ENCODE measurements around the gene EDA. TPM values are rescaled to one million over a fixed set of nuclear protein-coding genes. Genes with fewer than 3 reads are reported as not detected.

EDA gene
- total and polyA plus RNA-seq, 2 of the 13 experiments (the other 11 are each of a cell fraction or from before 2014, with no cell fraction given) = 8.8 to 11.2 TPM

DNA sequence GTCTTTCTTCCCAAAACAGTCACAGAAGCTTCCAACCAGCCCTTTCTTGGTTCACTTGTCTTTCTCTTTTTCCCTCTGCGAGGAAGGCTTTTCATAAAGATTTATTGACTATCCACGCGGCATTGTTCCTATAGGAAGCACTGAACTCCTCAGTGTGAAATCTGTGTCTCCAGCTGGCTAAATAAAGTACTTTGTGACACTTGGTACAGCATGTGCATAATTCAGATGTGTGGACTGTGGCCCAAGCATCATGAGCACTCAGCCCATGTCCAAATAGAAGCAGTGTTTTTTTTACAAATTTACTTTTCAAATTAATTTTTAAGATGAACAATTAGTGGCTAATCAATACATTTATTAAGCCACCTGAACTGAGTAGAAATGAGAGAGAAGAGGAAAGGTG lies 146.4 kb downstream of the EDA start:
- ATAC-seq (no peak), FAIRE-seq (no peak), DNase-seq (ENCODE audit: low spot score) (no peak)
- Histone ChIP-seq H3K27ac (ENCODE audit: extremely low read length, insufficient read depth, low read length) (no peak overlapping the region), H3K36me3 (replicated peaks in 1 of 2; ENCODE audit: control insufficient read depth in 1 of 2, insufficient read depth in 2 of 2, low read length in 2 of 2) (no peaks in the 10 kb centered on the region), H3K4me2 (ENCODE audit: low read depth, low read length) (no peak overlapping the region), H3K9me3 (ENCODE audit: low read length) (no peaks in the 10 kb centered on the region), H3K4me3 (replicated peaks in 1 of 3; ENCODE audit: insufficient read depth in 1 of 3, low read depth in 2 of 3, low read length in 3 of 3) (no peak overlapping the region), H3K4me1 (ENCODE audit: insufficient read depth, low read length) (no peaks in the 10 kb centered on the region), H3K79me2 (ENCODE audit: insufficient read depth, low read length) (no peaks in the 10 kb centered on the region), H4K20me1 (ENCODE audit: insufficient read depth, low read length) (no peaks in the 10 kb centered on the region), H3K9ac (ENCODE audit: insufficient read depth, low read depth, low read length) (no peak overlapping the region), H3K27me3 (ENCODE audit: control insufficient read depth in 1 of 2, insufficient read depth in 2 of 2, low read length in 2 of 2) (no peaks in the 10 kb centered on the region), H2AFZ (ENCODE audit: low read length) (no peak overlapping the region)
- intact Hi-C loops (cut with micrococcal nuclease; ENCODE audit: unreplicated experiment) = no loop called here
- WGBS (ENCODE audit: low lambda C conversion rate) = 100% methylated on average over 3 of the region's 3 CpGs
- no TSS peak for BruUV-seq (replicated peaks)
- POLR2A ChIA-PET = no interaction called here
- in situ Hi-C loops (cut with HindIII; ENCODE audit: extremely low pct_ligation_motif_present, low pct_unique_long_range_greater_than_20kb) = no loop called here
- CTCF ChIA-PET (ENCODE audit: low intra/inter-chr PET ratio, low total read pairs) = no interaction called here
- TF ChIP-seq TBX2 (CRISPR knock-in tag; IDR thresholded peaks at IDR 0.05; ENCODE audit: borderline replicate concordance) = no peak
- no peak for TF ChIP-seq FOXK2 (IDR thresholded peaks at IDR 0.05)
- no peak for TF ChIP-seq PPARG (CRISPR knock-in tag; conservative IDR thresholded peaks at IDR 0.05)
- no peak for TF ChIP-seq ZXDC (CRISPR knock-in tag; IDR thresholded peaks at IDR 0.05)
- TF ChIP-seq, protein P1, sequence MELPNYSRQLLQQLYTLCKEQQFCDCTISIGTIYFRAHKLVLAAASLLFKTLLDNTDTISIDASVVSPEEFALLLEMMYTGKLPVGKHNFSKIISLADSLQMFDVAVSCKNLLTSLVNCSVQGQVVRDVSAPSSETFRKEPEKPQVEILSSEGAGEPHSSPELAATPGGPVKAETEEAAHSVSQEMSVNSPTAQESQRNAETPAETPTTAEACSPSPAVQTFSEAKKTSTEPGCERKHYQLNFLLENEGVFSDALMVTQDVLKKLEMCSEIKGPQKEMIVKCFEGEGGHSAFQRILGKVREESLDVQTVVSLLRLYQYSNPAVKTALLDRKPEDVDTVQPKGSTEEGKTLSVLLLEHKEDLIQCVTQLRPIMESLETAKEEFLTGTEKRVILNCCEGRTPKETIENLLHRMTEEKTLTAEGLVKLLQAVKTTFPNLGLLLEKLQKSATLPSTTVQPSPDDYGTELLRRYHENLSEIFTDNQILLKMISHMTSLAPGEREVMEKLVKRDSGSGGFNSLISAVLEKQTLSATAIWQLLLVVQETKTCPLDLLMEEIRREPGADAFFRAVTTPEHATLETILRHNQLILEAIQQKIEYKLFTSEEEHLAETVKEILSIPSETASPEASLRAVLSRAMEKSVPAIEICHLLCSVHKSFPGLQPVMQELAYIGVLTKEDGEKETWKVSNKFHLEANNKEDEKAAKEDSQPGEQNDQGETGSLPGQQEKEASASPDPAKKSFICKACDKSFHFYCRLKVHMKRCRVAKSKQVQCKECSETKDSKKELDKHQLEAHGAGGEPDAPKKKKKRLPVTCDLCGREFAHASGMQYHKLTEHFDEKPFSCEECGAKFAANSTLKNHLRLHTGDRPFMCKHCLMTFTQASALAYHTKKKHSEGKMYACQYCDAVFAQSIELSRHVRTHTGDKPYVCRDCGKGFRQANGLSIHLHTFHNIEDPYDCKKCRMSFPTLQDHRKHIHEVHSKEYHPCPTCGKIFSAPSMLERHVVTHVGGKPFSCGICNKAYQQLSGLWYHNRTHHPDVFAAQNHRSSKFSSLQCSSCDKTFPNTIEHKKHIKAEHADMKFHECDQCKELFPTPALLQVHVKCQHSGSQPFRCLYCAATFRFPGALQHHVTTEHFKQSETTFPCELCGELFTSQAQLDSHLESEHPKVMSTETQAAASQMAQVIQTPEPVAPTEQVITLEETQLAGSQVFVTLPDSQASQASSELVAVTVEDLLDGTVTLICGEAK (IDR thresholded peaks at IDR 0.05) = no peak
- TF ChIP-seq, protein P1 (CRISPR knock-in tag; IDR thresholded peaks at IDR 0.05) = no peak
- no peak for TF ChIP-seq ZNF34 (CRISPR knock-in tag; IDR thresholded peaks at IDR 0.05; ENCODE audit: borderline replicate concordance)
